Right lung (tissue), 5 donors: ENCODE data around the gene PSAP. TPM values are rescaled to one million over a fixed set of nuclear protein-coding genes. Genes with fewer than 3 reads are reported as not detected.
"Not testable (repeated sequence)": the region's sequence is repeated elsewhere in the genome, so short reads cannot be mapped to it uniquely, and the experiment has no call there.

Experiments used
- DNase-seq, 2 donors: peaks; one replicate each; pipeline ENCODE4 v3.0.0-alpha.2; 2013
- polyA plus RNA-seq, 5 donors: library from polyadenylated mRNA; unstranded; fragments of 120-200 nt; gene quantifications; one replicate each; pipeline versions ENCODE4 v1.2.1 to v1.2.3, GENCODE V29; 2013; ENCODE audit warnings: inconsistent platforms in 1 of 5, low replicate concordance in 1 of 5; ENCODE audit not compliant: insufficient read length in 5 of 5, insufficient read depth in 1 of 5

Gene PSAP
- polyA plus RNA-seq, 5 donors: 479 to 586 (median 548) TPM

- no peak for DNase-seq
These were observed 27.4 kb upstream of the PSAP start for GRCh38 chr10:71878327-71879034.

GRCh38 chr10:71877821-71878220 is 26.8 kb upstream of the PSAP start:
- DNase-seq: no peak

GRCh38 chr10:71874680-71875354 is 23.8 kb upstream of the PSAP start:
- not testable (repeated sequence) for DNase-seq

GRCh38 chr10:71873582-71874211 is 22.6 kb upstream of the PSAP start:
- DNase-seq: no peak

GRCh38 chr10:71869601-71870000 is 18.6 kb upstream of the PSAP start:
- DNase-seq: not testable (repeated sequence)

GRCh38 chr10:71868192-71868697 is 17.2 kb upstream of the PSAP start:
- no peak for DNase-seq

- DNase-seq: no peak
These were observed 14.6 kb upstream of the PSAP start for GRCh38 chr10:71865561-71866041.

GRCh38 chr10:71864911-71865361 is 13.9 kb upstream of the PSAP start:
- no peak for DNase-seq

GRCh38 chr10:71863203-71863602 is 12.2 kb upstream of the PSAP start:
- DNase-seq: no peak

- DNase-seq: peak; percentile 72 to 74
These were observed 9.4 kb upstream of the PSAP start for GRCh38 chr10:71860243-71861029.

GRCh38 chr10:71857934-71858890 is 7.2 kb upstream of the PSAP start:
- DNase-seq: no peak

- no peak for DNase-seq
These were observed 5.6 kb upstream of the PSAP start for GRCh38 chr10:71856619-71857018.

- no peak for DNase-seq
These were observed 3.0 kb upstream of the PSAP start for GRCh38 chr10:71854031-71854430.

- no peak for DNase-seq
These were observed 1.4 kb upstream of the PSAP start for GRCh38 chr10:71852355-71852937.

- not testable (repeated sequence) for DNase-seq
These were observed 529 bp upstream of the PSAP start for GRCh38 chr10:71851465-71852095.

- DNase-seq: no peak
These were observed 869 bp downstream of the PSAP start for GRCh38 chr10:71850021-71850742.

GRCh38 chr10:71849461-71849908 is 1.6 kb downstream of the PSAP start:
- DNase-seq: no peak
